LNCaP clone FGC (cell line): ENCODE results near the gene TGIF2.

ENCODE experiments used
- DNase-seq: peaks from one replicate; pipeline ENCODE4 v3.0.0-alpha.2; 2011; ENCODE audit warnings: low read depth
- H3K4me3 ChIP-seq: 2 replicates; pipeline ENCODE4 v1.5.1; 2011; ENCODE audit warnings: mild to moderate bottlenecking, low read depth, low read length, control low read depth
- TF ChIP-seq, protein P1 (sequence below): IDR thresholded peaks from 2 replicates; pipeline ENCODE4 v1.5.1; 2012; ENCODE audit warnings: mild to moderate bottlenecking; ENCODE audit not compliant: control insufficient read depth, insufficient read depth; ENCODE audit errors: extremely low read depth

Gene TGIF2

DNA sequence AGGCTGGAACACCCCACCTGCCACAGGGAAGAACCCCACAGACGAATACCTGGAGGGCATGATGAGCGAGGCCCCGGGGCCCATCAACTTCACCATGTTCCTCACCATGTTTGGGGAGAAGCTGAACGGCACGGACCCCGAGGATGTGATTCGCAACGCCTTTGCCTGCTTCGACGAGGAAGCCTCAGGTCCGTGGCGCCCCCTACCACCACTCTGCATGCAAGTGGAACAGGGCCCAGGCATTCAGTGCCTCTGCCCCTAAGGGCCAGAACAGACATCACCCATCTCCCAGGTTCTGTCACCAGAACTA, 25.4 kb upstream of the TGIF2 start:
- TF ChIP-seq, protein P1, sequence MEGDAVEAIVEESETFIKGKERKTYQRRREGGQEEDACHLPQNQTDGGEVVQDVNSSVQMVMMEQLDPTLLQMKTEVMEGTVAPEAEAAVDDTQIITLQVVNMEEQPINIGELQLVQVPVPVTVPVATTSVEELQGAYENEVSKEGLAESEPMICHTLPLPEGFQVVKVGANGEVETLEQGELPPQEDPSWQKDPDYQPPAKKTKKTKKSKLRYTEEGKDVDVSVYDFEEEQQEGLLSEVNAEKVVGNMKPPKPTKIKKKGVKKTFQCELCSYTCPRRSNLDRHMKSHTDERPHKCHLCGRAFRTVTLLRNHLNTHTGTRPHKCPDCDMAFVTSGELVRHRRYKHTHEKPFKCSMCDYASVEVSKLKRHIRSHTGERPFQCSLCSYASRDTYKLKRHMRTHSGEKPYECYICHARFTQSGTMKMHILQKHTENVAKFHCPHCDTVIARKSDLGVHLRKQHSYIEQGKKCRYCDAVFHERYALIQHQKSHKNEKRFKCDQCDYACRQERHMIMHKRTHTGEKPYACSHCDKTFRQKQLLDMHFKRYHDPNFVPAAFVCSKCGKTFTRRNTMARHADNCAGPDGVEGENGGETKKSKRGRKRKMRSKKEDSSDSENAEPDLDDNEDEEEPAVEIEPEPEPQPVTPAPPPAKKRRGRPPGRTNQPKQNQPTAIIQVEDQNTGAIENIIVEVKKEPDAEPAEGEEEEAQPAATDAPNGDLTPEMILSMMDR = no peak
- no peak for DNase-seq
- no peak overlapping the region for H3K4me3 ChIP-seq

DNA sequence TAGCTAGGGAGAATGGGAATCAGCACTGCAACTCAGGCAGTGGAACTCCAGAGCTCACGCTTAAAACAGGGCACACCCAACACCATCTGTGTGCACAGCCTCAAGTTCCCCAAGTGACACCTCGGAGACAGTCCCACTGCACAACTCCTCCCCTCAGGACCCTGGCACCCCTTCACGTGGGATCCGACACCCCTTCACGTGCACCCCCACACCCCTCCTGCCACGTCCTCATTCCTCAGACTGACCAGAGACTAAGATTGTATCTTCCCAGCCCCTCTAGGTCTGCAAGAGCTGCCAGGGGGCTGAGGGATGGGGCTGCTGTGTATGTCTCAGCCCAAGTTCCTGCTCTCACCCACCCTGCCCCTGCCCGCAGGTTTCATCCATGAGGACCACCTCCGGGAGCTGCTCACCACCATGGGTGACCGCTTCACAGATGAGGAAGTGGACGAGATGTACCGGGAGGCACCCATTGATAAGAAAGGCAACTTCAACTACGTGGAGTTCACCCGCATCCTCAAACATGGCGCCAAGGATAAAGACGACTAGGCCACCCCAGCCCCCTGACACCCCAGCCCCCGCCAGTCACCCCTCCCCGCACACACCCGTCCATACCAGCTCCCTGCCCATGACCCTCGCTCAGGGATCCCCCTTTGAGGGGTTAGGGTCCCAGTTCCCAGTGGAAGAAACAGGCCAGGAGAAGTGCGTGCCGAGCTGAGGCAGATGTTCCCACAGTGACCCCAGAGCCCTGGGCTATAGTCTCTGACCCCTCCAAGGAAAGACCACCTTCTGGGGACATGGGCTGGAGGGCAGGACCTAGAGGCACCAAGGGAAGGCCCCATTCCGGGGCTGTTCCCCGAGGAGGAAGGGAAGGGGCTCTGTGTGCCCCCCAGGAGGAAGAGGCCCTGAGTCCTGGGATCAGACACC, 24.4 kb upstream of the TGIF2 start:
- TF ChIP-seq, protein P1 = no peak

DNA sequence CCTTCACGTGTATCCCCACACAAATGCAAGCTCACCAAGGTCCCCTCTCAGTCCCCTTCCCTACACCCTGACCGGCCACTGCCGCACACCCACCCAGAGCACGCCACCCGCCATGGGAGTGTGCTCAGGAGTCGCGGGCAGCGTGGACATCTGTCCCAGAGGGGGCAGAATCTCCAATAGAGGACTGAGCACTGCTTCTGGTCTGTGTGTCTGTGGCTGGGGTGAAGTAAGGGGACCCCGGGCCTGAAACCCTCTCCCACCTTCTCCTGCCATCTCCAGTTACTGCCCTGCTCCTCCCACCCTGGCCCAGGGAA, 23.8 kb upstream of the TGIF2 start:
- DNase-seq = no peak
- no peak overlapping the region for H3K4me3 ChIP-seq
- TF ChIP-seq, protein P1 = no peak

More for the DNA sequence above, 24.4 kb upstream of the TGIF2 start:
- no peak for DNase-seq
- H3K4me3 ChIP-seq = no peak overlapping the region

DNA sequence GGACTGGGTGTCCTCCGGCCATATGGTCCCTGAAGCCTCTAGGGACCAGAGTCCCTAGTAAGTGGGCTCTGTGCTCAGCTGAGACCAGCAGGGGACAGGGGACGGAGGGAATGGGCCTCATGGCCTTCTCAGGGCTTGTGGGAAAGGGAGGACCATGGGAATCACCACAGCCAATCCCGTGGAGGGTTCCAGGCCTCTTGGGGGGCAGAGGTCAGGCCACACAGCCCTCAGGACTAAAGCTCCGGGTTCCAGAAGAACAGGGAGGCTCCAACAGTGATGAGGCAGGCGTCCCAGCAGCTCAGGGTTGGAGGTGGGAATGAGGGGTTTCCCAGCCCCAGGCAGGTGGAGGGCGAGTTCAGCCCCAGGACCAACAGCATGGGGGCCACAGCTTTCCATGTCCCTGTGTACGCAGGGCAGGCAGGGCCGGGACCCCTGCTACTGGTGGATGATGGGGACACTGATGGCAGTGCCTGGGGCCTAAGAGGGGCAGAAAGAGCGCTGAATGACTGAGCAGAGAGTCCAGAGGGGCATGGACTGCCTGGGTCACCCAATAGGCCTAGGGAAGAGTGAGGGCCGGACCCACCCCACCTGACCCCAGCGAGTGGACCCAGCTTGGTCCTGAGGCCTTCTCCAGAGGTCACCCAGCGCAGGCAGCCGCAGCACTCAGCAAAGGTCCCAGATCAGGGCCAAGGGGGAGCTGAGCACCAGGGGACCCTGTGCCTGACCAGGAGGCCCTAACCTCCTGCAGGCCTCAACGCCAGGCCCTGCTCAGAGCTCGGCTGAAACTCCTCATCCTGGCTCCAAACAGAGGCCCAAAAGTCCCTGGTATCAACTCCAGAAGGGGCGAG, 23.2 kb upstream of the TGIF2 start:
- DNase-seq = no peak
- TF ChIP-seq, protein P1 = no peak
- H3K4me3 ChIP-seq = no peak overlapping the region

DNA sequence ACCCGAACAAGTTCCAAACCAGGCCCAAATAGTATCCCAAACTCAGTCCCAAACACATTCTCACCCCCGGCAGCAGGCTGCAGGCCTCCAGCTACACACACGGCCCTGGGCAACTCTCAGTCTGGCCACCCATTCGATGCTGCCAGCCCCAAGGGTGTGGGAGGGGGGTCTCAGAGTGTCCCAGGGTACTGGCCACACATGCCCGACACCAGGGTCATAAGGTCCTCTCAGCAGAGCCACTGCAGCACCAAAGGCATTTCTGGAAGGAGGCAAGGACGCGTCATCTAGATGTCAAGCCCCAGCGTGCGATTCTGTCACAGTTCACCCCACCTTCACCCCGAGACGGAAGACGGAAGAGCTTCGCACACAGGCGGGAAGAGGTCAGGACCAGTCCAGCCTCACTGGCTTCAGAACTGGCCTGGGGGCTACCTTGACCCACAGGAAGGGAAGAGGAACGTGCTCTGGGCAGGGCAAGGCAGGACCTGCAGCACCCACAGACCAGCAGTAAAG, 22.6 kb upstream of the TGIF2 start:
- no peak for DNase-seq
- TF ChIP-seq, protein P1 = no peak
- no peak overlapping the region for H3K4me3 ChIP-seq

DNA sequence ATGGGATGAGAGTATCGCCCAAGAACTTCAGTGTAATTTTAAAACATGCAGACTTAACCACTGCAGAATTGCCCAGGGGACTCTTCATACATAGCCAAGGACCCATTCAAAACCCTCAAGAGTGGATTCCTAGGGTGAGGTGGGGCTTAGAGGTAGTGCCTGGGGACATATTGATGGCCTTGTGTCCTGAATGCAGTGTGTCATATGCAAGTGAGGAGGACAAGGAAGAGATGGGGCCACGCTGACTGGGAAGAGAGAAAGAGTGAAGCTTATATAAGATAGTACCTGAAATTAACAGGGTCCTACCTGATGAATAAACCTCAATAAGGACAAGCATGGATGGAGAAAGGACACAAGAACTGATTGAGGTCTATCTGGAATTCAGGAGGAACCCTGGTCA, 18.1 kb upstream of the TGIF2 start:
- TF ChIP-seq, protein P1 = no peak
- DNase-seq = no peak
- no peak overlapping the region for H3K4me3 ChIP-seq

DNA sequence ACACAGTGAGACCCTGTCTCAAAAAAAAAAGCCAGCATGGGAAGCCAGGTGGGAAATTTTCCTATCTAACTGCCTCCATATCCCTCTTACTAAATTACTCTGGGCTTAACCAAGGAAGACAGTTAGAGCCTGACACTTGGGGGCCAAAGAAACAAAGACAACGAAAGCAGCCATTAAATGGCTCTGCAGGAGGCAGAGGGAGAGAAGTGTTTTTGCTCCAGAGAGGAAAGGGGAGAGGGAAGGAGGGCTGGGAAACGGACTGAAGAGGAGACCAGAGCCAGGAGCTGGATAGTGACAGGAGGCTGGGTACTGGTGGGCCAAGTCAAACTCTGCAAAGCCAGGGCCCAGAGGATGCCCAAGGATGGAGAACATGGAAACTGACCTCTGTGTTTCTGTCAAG, 10.7 kb upstream of the TGIF2 start:
- no peak overlapping the region for H3K4me3 ChIP-seq
- TF ChIP-seq, protein P1 = no peak
- no peak for DNase-seq
